ENCODE data around the gene CA5A. TPM values are rescaled to one million over a fixed set of nuclear protein-coding genes. Genes with fewer than 3 reads are reported as not detected.
"Not testable (repeated sequence)": the region's sequence is repeated elsewhere in the genome, so short reads cannot be mapped to it uniquely, and the experiment has no call there.

The CA5A gene
- total RNA-seq, 1 donor from 2014 or later: not detected

GRCh38 chr16:87864331-87864989, 71.9 kb downstream of the CA5A start:
- Histone ChIP-seq H3K27ac (no peak overlapping the region), H3K4me1 (peaks cover 11% of the 10 kb centered on the region)

GRCh38 chr16:87863327-87863635, 73.0 kb downstream of the CA5A start:
- ATAC-seq; H3K27ac ChIP-seq; H3K27me3 ChIP-seq; H3K4me3 ChIP-seq; H3K4me1 ChIP-seq; H3K36me3 ChIP-seq; intact Hi-C loops (cut with DNase I); DNase-seq; H3K9me3 ChIP-seq: not testable (repeated sequence)

More at GRCh38 chr16:87864331-87864989, 71.9 kb downstream of the CA5A start:
- H3K4me3 ChIP-seq: no peak overlapping the region
- intact Hi-C loops (cut with DNase I): no loop called here
- TF ChIP-seq CTCF (IDR thresholded peaks at IDR 0.05): no peak
- ATAC-seq (no peak), DNase-seq (no peak)
- no peaks in the 10 kb centered on the region for H3K9me3 ChIP-seq
- no peaks in the 10 kb centered on the region for H3K27me3 ChIP-seq
- H3K36me3 ChIP-seq: no peaks in the 10 kb centered on the region

GRCh38 chr16:87862597-87863326, 73.6 kb downstream of the CA5A start:
- H3K27ac ChIP-seq; DNase-seq; H3K27me3 ChIP-seq; intact Hi-C loops (cut with DNase I); H3K4me1 ChIP-seq; H3K4me3 ChIP-seq; H3K9me3 ChIP-seq; ATAC-seq; H3K36me3 ChIP-seq: not testable (repeated sequence)

- H3K36me3 ChIP-seq; H3K4me1 ChIP-seq; intact Hi-C loops (cut with DNase I); H3K27me3 ChIP-seq; H3K4me3 ChIP-seq; DNase-seq; H3K9me3 ChIP-seq; H3K27ac ChIP-seq: not testable (repeated sequence)
- peak; percentile 6 for ATAC-seq
These were observed 74.8 kb downstream of the CA5A start for GRCh38 chr16:87861300-87862099.

- H3K4me1 ChIP-seq: peaks cover 2% of the 10 kb centered on the region
- no peak for TF ChIP-seq CTCF (IDR thresholded peaks at IDR 0.05)
- intact Hi-C loops (cut with DNase I): no loop called here
These were observed 75.6 kb downstream of the CA5A start for GRCh38 chr16:87860553-87861299.

GRCh38 chr16:87858151-87858993, 78.0 kb downstream of the CA5A start:
- ATAC-seq (peak; percentile 32), DNase-seq (peak; percentile 89)
- H3K27me3 ChIP-seq; H3K36me3 ChIP-seq; H3K9me3 ChIP-seq; H3K27ac ChIP-seq; intact Hi-C loops (cut with DNase I); H3K4me3 ChIP-seq: not testable (repeated sequence)
- peaks cover 14% of the 10 kb centered on the region for H3K4me1 ChIP-seq

More at GRCh38 chr16:87860553-87861299, 75.6 kb downstream of the CA5A start:
- ATAC-seq (no peak), DNase-seq (no peak)
- Histone ChIP-seq H3K4me3 (no peak overlapping the region), H3K27me3 (no peaks in the 10 kb centered on the region), H3K9me3 (no peaks in the 10 kb centered on the region), H3K27ac (no peak overlapping the region), H3K36me3 (no peaks in the 10 kb centered on the region)

- H3K4me3 ChIP-seq: peak overlapping the region; percentile 14
- no peaks in the 10 kb centered on the region for H3K36me3 ChIP-seq
- no peak for ATAC-seq
- peak overlapping the region; percentile 71 for H3K27ac ChIP-seq
- no peak for DNase-seq
- H3K27me3 ChIP-seq: no peaks in the 10 kb centered on the region
- H3K4me1 ChIP-seq: peaks cover 22% of the 10 kb centered on the region
- H3K9me3 ChIP-seq: no peaks in the 10 kb centered on the region
- intact Hi-C loops (cut with DNase I): no loop called here
- no peak for TF ChIP-seq CTCF (IDR thresholded peaks at IDR 0.05)
These were observed 79.5 kb downstream of the CA5A start for GRCh38 chr16:87856791-87857228.
